Measurements from ENCODE around the gene HTR7. TPM values are rescaled to one million over a fixed set of nuclear protein-coding genes. Genes with fewer than 3 reads are reported as not detected.

Gene HTR7
- total RNA-seq, 1 experiment from 2014 or later: 0.33 TPM

- H3K4me3 ChIP-seq (ENCODE audit: low read depth in 2 of 2, low read length in 2 of 2): no peak overlapping the region
- POLR2A ChIA-PET: no interaction called here
- in situ Hi-C loops (cut with HindIII; ENCODE audit: low pct_unique_long_range_greater_than_20kb, low sequenced_read_pairs): no loop called here
- H3K4me1 ChIP-seq (ENCODE audit: control insufficient read depth, insufficient read depth, low read length): no peaks in the 10 kb centered on the region
- CTCF ChIA-PET: no interaction called here
- no TSS peak for BruUV-seq (replicated peaks)
- no peaks in the 10 kb centered on the region for H3K27me3 ChIP-seq (ENCODE audit: control insufficient read depth, insufficient read depth, low read length)
- H3K27ac ChIP-seq (ENCODE audit: low read length): no peak overlapping the region
- no peak for DNase-seq (ENCODE audit: low read depth, low spot score)
- intact Hi-C loops (cut with micrococcal nuclease; ENCODE audit: unreplicated experiment): no loop called here
- H3K9me3 ChIP-seq (ENCODE audit: control insufficient read depth, insufficient read depth, low read depth, low read length): no peaks in the 10 kb centered on the region
- H3K36me3 ChIP-seq (ENCODE audit: control insufficient read depth, insufficient read depth, low read length): no peaks in the 10 kb centered on the region
- ATAC-seq: no peak
- no peak for TF ChIP-seq TCF7L2 (IDR thresholded peaks at IDR 0.05; ENCODE audit: low read depth, low read length)
- no peak for TF ChIP-seq REST (IDR thresholded peaks at IDR 0.05; ENCODE audit: insufficient read depth in 1 of 2, low read depth in 2 of 2, low read length in 1 of 2)
- TF ChIP-seq CTCF (IDR thresholded peaks at IDR 0.05): no peak
- TF ChIP-seq SIN3A (IDR thresholded peaks at IDR 0.05; ENCODE audit: borderline replicate concordance, insufficient read depth, low read depth, low read length): no peak
- TF ChIP-seq POLR2AphosphoS5 (IDR thresholded peaks at IDR 0.05; ENCODE audit: low read depth, low read length): no peak
These were observed 156.4 kb downstream of the HTR7 start for GRCh38 chr10:90701428-90701827.

- no peak for ATAC-seq
- BruUV-seq (replicated peaks): no TSS peak
- Histone ChIP-seq H3K4me3 (ENCODE audit: low read depth in 2 of 2, low read length in 2 of 2) (no peak overlapping the region), H3K4me1 (ENCODE audit: control insufficient read depth, insufficient read depth, low read length) (no peaks in the 10 kb centered on the region), H3K9me3 (ENCODE audit: control insufficient read depth, insufficient read depth, low read depth, low read length) (no peaks in the 10 kb centered on the region), H3K27me3 (ENCODE audit: control insufficient read depth, insufficient read depth, low read length) (no peaks in the 10 kb centered on the region), H3K27ac (ENCODE audit: low read length) (no peak overlapping the region), H3K36me3 (ENCODE audit: control insufficient read depth, insufficient read depth, low read length) (no peaks in the 10 kb centered on the region)
- no peak for DNase-seq (ENCODE audit: low read depth, low spot score)
- ChIA-PET CTCF (no interaction called here), POLR2A (no interaction called here)
- no peak for TF ChIP-seq REST (IDR thresholded peaks at IDR 0.05; ENCODE audit: insufficient read depth in 1 of 2, low read depth in 2 of 2, low read length in 1 of 2)
- no peak for TF ChIP-seq CTCF (IDR thresholded peaks at IDR 0.05)
- no peak for TF ChIP-seq SIN3A (IDR thresholded peaks at IDR 0.05; ENCODE audit: borderline replicate concordance, insufficient read depth, low read depth, low read length)
- TF ChIP-seq POLR2AphosphoS5 (IDR thresholded peaks at IDR 0.05; ENCODE audit: low read depth, low read length): no peak
- no peak for TF ChIP-seq TCF7L2 (IDR thresholded peaks at IDR 0.05; ENCODE audit: low read depth, low read length)
- in situ Hi-C loops (cut with HindIII; ENCODE audit: low pct_unique_long_range_greater_than_20kb, low sequenced_read_pairs): no loop called here
- intact Hi-C loops (cut with micrococcal nuclease; ENCODE audit: unreplicated experiment): no loop called here
These were observed 161.7 kb downstream of the HTR7 start for GRCh38 chr10:90695915-90696676.
